Stimulated activated CD8-positive, alpha-beta memory T cell treated with anti-CD3 and anti-CD28 coated beads, Interleukin-2, amount 100 ng/mL, for 1 hour (primary cell): ENCODE results near the gene S100A13.

Experiments used
- DNase-seq, 2 donors: peaks; one replicate each; pipeline ENCODE4 v3.0.0-alpha.2; 2020; ENCODE audit warnings: low read depth in 2 of 2

S100A13 gene

GRCh38 chr1:153570874-153571273 is 56.4 kb downstream of the S100A13 start:
- DNase-seq = no peak

DNA sequence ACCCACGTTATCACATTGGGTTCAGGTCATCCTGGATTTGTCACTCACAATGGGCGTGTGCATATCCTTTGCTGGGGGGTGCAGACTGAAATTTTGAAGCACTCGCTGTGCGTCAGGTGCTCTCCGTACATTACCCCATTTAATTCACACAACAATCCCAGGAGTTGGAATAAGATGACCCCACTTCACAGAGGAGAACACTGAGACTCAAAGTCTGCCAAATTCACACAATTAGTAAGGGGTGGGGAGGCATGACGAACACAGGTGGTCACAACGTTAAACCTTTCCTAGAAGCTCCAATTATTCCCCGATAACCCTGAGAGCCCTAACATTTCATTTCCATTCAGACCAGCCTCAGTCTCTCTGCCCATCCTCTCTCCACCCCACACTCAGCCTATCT is 57.8 kb downstream of the S100A13 start:
- DNase-seq = no peak
